NB4 (cell line): ENCODE data around the gene CCDC39.

ENCODE experiments used
- CTCF ChIP-seq: IDR thresholded peaks from one replicate; pipeline ENCODE4 v1.5.1; 2012; ENCODE audit warnings: low read depth, low read length
- POLR2A ChIP-seq: IDR thresholded peaks from 2 replicates; pipeline ENCODE4 v1.6.1; 2011; ENCODE audit warnings: mild to moderate bottlenecking; ENCODE audit not compliant: insufficient read length; ENCODE audit errors: extremely low read depth
- TF ChIP-seq, protein P1 (sequence below): IDR thresholded peaks from 2 replicates; pipeline ENCODE4 v1.6.1; 2011; ENCODE audit warnings: low read depth, low read length

GRCh38 chr3:180580934-180581333, 98.4 kb downstream of the CCDC39 start:
- TF ChIP-seq, protein P1, sequence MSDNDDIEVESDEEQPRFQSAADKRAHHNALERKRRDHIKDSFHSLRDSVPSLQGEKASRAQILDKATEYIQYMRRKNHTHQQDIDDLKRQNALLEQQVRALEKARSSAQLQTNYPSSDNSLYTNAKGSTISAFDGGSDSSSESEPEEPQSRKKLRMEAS = no peak
- no peak for TF ChIP-seq POLR2A
- no peak for TF ChIP-seq CTCF
